ENCODE data around the gene CRTC3.

Gene CRTC3

DNA sequence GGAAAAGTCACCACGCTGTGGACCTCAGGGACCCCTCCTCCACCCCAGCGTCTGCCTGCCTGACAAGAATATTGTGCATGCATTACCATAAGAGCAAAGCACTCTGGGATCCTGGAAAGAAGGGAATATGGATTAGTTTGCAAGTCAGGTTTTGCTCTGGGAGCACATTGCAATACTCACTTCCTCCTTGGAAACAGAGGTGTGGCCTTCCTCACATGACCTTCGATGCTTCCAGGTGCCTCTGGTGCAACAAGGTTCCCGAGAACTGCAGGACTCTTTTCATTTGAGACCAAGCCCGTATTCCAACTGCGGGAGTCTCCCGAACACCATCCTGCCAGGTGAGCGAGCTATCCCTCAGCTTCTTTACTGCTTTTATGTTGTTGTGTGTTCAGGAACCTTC is 111.1 kb downstream of the CRTC3 start:
- Histone ChIP-seq H3K9me3 (ENCODE audit: insufficient read depth, low read depth, low read length) (no peaks in the 10 kb centered on the region), H3K36me3 (ENCODE audit: insufficient read depth, low read length) (peaks cover 19% of the 10 kb centered on the region; the same call in 1 of the 2 replicates), H2AFZ (ENCODE audit: low read length) (no peak overlapping the region), H3K4me3 (ENCODE audit: low read length, poor library complexity, severe bottlenecking) (no peak overlapping the region), H3K79me2 (ENCODE audit: insufficient read depth, low read length) (no peaks in the 10 kb centered on the region), H3K9ac (ENCODE audit: low read depth, low read length, poor library complexity, severe bottlenecking) (no peak overlapping the region), H3K4me1 (ENCODE audit: insufficient read depth, low read length, poor library complexity, severe bottlenecking) (no peaks in the 10 kb centered on the region), H4K20me1 (ENCODE audit: insufficient read depth, low read length, poor library complexity, severe bottlenecking) (no peaks in the 10 kb centered on the region), H3K9me2 (replicated peaks; ENCODE audit: low read depth, low read length) (no peaks in the 10 kb centered on the region), H3K4me2 (ENCODE audit: low read depth, low read length, poor library complexity, severe bottlenecking) (no peak overlapping the region), H3F3A (ENCODE audit: low read depth) (peaks cover 11% of the 10 kb centered on the region; the same call in 1 of the 2 replicates), H3K27me3 (ENCODE audit: insufficient read depth, low read length, poor library complexity, severe bottlenecking) (no peaks in the 10 kb centered on the region)
- TF ChIP-seq, protein P1, sequence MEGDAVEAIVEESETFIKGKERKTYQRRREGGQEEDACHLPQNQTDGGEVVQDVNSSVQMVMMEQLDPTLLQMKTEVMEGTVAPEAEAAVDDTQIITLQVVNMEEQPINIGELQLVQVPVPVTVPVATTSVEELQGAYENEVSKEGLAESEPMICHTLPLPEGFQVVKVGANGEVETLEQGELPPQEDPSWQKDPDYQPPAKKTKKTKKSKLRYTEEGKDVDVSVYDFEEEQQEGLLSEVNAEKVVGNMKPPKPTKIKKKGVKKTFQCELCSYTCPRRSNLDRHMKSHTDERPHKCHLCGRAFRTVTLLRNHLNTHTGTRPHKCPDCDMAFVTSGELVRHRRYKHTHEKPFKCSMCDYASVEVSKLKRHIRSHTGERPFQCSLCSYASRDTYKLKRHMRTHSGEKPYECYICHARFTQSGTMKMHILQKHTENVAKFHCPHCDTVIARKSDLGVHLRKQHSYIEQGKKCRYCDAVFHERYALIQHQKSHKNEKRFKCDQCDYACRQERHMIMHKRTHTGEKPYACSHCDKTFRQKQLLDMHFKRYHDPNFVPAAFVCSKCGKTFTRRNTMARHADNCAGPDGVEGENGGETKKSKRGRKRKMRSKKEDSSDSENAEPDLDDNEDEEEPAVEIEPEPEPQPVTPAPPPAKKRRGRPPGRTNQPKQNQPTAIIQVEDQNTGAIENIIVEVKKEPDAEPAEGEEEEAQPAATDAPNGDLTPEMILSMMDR (conservative IDR thresholded peaks at IDR 0.05; ENCODE audit: low read length) = no peak
- no peak for TF ChIP-seq EZH2phosphoT487 (IDR thresholded peaks at IDR 0.05; ENCODE audit: borderline replicate concordance)

DNA sequence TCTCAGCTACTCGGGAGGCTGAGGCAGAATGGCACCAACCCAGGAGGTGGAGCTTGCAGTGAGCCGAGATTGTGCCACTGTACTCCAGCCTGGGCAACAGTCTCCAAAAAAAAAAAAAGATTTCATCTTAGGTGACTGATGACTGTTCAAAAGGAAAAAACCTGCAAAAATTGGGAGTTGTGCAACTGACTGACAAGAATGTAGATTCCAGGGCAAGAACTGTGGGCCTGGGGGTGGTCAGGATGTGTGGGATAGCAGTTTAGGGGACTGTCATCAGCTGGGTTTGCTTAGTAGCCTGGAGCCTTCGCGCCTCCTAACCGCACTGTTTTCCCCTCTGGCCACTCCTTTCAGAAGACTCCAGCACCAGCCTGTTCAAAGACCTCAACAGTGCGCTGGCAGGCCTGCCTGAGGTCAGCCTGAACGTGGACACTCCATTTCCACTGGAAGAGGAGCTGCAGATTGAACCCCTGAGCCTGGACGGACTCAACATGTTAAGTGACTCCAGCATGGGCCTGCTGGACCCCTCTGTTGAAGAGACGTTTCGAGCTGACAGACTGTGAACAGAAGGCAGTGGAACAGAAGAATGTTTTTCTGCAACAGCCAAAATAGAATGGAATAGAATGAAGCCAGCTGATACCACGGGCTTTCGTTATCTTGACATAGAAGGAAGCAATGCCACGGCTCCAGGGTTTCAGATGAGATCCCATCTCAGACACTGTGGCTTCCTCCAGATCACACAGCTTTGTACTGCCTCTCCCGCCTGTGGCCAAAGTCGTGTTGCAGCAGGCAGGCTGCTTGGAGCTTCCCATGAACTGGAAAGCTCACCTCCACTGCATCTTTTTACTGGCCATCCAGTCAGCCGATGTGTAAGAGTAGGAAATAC is 112.1 kb downstream of the CRTC3 start:
- Histone ChIP-seq H3K27me3 (ENCODE audit: insufficient read depth, low read length, poor library complexity, severe bottlenecking) (no peaks in the 10 kb centered on the region), H3K79me2 (ENCODE audit: insufficient read depth, low read length) (no peaks in the 10 kb centered on the region), H3K9me3 (ENCODE audit: insufficient read depth, low read depth, low read length) (no peaks in the 10 kb centered on the region), H3K36me3 (ENCODE audit: insufficient read depth, low read length) (peaks cover 19% of the 10 kb centered on the region; the same call in 1 of the 2 replicates), H3K9me2 (replicated peaks; ENCODE audit: low read depth, low read length) (no peaks in the 10 kb centered on the region), H3K4me1 (ENCODE audit: insufficient read depth, low read length, poor library complexity, severe bottlenecking) (no peaks in the 10 kb centered on the region), H3K4me3 (ENCODE audit: low read length, poor library complexity, severe bottlenecking) (no peak overlapping the region), H2AFZ (ENCODE audit: low read length) (no peak overlapping the region), H3K9ac (ENCODE audit: low read depth, low read length, poor library complexity, severe bottlenecking) (no peak overlapping the region), H4K20me1 (ENCODE audit: insufficient read depth, low read length, poor library complexity, severe bottlenecking) (no peaks in the 10 kb centered on the region), H3F3A (ENCODE audit: low read depth) (peaks cover 20% of the 10 kb centered on the region), H3K4me2 (ENCODE audit: low read depth, low read length, poor library complexity, severe bottlenecking) (no peak overlapping the region)
- TF ChIP-seq EZH2phosphoT487 (IDR thresholded peaks at IDR 0.05; ENCODE audit: borderline replicate concordance) = no peak
- TF ChIP-seq, protein P1 (conservative IDR thresholded peaks at IDR 0.05; ENCODE audit: low read length) = no peak

DNA sequence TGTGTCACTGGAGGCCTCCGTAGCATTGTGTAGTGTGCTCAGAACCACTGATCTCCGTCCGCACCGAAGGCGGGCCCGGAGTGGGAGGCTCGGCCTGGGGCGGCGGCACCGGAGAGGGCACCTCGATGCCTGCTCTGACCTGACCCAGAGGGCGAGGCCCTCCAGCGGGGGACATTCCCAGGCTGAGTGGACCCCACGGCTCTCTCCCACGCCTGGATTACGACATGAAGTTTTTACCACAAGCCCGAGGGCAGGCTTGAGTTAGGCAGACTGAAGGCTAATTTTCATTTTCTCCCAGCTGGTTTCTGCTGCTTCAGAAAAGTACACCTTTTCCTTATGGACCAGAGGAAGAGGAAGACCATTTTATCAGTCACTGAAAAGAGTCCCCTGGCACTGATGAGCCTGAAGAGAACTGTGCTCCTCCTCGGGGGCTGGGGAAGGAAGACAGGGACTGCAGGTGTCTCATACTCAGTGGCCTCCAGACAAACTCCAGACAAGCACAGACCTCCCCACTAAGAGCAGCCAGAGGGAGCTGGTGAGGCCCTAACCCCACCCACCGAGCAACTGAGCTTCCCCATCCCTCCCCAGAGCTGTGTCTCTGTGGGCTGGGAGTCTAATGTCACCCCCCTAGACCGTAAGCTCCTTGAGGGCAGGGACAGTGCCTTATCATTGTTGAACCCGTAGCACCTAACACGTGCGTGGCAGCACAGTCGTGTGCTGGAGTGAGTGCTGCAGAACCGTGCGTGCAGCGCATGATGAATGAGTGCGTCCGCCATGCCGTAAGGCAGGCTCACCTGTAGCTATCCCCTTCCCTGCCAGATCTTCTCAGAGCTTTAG is 113.0 kb downstream of the CRTC3 start:
- Histone ChIP-seq H3F3A (ENCODE audit: low read depth) (peaks cover 21% of the 10 kb centered on the region), H3K9me2 (replicated peaks; ENCODE audit: low read depth, low read length) (no peaks in the 10 kb centered on the region), H3K36me3 (ENCODE audit: insufficient read depth, low read length) (peaks cover 19% of the 10 kb centered on the region; the same call in 1 of the 2 replicates), H3K4me2 (ENCODE audit: low read depth, low read length, poor library complexity, severe bottlenecking) (no peak overlapping the region), H3K4me1 (ENCODE audit: insufficient read depth, low read length, poor library complexity, severe bottlenecking) (peaks cover 3% of the 10 kb centered on the region), H3K9ac (ENCODE audit: low read depth, low read length, poor library complexity, severe bottlenecking) (no peak overlapping the region), H2AFZ (ENCODE audit: low read length) (no peak overlapping the region), H4K20me1 (ENCODE audit: insufficient read depth, low read length, poor library complexity, severe bottlenecking) (no peaks in the 10 kb centered on the region), H3K27me3 (ENCODE audit: insufficient read depth, low read length, poor library complexity, severe bottlenecking) (no peaks in the 10 kb centered on the region), H3K79me2 (ENCODE audit: insufficient read depth, low read length) (no peaks in the 10 kb centered on the region), H3K4me3 (ENCODE audit: low read length, poor library complexity, severe bottlenecking) (no peak overlapping the region), H3K9me3 (ENCODE audit: insufficient read depth, low read depth, low read length) (no peaks in the 10 kb centered on the region)
- TF ChIP-seq, protein P1 (conservative IDR thresholded peaks at IDR 0.05; ENCODE audit: low read length) = peak; percentile 31; the same call in 1 of the 2 replicates
- TF ChIP-seq EZH2phosphoT487 (IDR thresholded peaks at IDR 0.05; ENCODE audit: borderline replicate concordance) = no peak
